Lower leg skin (tissue), 4 donors: ENCODE measurements around the gene EDA. TPM values are rescaled to one million over a fixed set of nuclear protein-coding genes. Genes with fewer than 3 reads are reported as not detected.

Source experiments
- DNase-seq, 2 donors: peaks; one replicate each; pipeline ENCODE4 v3.0.0-alpha.2; 2019; ENCODE audit warnings: low spot score in 2 of 2
- H3K4me3 ChIP-seq: fragments of 200-600 bp; sonication (generic); 2 replicates; pipeline ENCODE4 v1.5.1; 2017; ENCODE audit warnings: mild to moderate bottlenecking, low read depth; ENCODE audit not compliant: poor library complexity, severe bottlenecking
- POLR2A ChIP-seq, 2 donors: fragments of 450-650 bp; IDR thresholded peaks; one replicate each; pipeline ENCODE4 v1.6.1; 2016 to 2017; ENCODE audit warnings: antibody characterized with exemption in 2 of 2, mild to moderate bottlenecking in 1 of 2, moderate library complexity in 1 of 2
- WGBS, 2 donors: methylation state at CpG; one replicate each; pipeline ENCODE4 v1.1.5; 2018; 5-methylcytosine and 5-hydroxymethylcytosine counted together
- intact Hi-C: fragments of 100-400 bp; cut with DNase I; formaldehyde crosslinking; loops from one replicate; pipeline ENCODE4 v1.15.0; 2023; ENCODE audit warnings: low total_unique reads
- total RNA-seq, 4 donors: library from RNA; depleted of rRNA; stranded (reverse); fragments of >200 nt; gene quantifications; one replicate each; pipeline ENCODE4 v1.1.0, GENCODE V29; 2016
- TF ChIP-seq, protein P1 (sequence below), 3 donors: fragments of 450-650 bp; IDR thresholded peaks; one replicate each; pipeline ENCODE4 v1.5.1; 2016; ENCODE audit warnings: antibody characterized with exemption in 3 of 3, mild to moderate bottlenecking in 3 of 3, moderate library complexity in 2 of 3

EDA gene
- total RNA-seq, 4 donors from 2014 or later = 3.0 to 9.9 (median 4.5) TPM

DNA sequence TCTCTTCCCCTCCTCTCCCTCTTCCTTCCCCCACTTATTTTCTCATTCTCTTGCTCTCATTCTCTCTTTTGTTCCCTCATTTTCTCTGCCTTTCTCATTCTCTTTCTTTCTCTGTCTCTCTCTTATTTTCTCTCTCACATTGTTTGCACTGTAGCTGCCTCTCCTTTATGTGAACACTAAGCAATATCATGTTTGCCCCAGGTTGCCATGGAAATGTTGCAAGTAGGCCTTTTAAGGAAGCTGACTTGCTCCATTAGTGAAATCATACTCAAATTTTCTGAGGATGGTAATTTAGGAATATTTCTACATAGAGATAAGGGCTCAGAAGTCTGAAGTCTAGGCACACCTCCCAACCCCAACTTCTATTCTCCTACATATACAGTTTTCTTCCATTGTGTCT lies 130.1 kb downstream of the EDA start:
- DNase-seq = no peak
- intact Hi-C loops = no loop called here
- no peak overlapping the region for H3K4me3 ChIP-seq
- TF ChIP-seq, protein P1, sequence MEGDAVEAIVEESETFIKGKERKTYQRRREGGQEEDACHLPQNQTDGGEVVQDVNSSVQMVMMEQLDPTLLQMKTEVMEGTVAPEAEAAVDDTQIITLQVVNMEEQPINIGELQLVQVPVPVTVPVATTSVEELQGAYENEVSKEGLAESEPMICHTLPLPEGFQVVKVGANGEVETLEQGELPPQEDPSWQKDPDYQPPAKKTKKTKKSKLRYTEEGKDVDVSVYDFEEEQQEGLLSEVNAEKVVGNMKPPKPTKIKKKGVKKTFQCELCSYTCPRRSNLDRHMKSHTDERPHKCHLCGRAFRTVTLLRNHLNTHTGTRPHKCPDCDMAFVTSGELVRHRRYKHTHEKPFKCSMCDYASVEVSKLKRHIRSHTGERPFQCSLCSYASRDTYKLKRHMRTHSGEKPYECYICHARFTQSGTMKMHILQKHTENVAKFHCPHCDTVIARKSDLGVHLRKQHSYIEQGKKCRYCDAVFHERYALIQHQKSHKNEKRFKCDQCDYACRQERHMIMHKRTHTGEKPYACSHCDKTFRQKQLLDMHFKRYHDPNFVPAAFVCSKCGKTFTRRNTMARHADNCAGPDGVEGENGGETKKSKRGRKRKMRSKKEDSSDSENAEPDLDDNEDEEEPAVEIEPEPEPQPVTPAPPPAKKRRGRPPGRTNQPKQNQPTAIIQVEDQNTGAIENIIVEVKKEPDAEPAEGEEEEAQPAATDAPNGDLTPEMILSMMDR (IDR thresholded peaks at IDR 0.05) = no peak
- TF ChIP-seq POLR2A (IDR thresholded peaks at IDR 0.05) = no peak

DNA sequence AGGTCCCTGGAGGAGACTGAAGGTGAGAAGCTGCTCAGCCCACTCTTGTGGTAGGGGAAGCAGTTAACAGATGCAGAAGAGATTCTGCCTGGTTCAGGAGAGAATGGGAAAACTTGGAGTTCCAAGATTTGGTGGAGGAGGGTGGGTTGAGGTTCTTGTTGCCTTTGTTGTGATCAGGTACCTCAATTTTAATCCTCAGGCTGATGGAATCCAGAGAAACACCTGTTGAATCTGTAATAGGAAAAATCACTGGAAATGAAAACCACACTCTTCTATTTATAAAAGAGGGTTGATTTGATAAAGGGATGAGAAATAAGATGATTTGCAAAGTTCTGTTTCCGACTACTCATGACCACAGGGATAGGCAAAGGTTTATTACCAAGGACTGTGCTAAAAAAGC lies 132.1 kb downstream of the EDA start:
- TF ChIP-seq POLR2A (IDR thresholded peaks at IDR 0.05) = no peak
- TF ChIP-seq, protein P1 (IDR thresholded peaks at IDR 0.05) = no peak
- 69 to 95% methylated on average over 1 of the region's 1 CpG for WGBS, 2 donors
- intact Hi-C loops = no loop called here
- H3K4me3 ChIP-seq = no peak overlapping the region
- DNase-seq = no peak

DNA sequence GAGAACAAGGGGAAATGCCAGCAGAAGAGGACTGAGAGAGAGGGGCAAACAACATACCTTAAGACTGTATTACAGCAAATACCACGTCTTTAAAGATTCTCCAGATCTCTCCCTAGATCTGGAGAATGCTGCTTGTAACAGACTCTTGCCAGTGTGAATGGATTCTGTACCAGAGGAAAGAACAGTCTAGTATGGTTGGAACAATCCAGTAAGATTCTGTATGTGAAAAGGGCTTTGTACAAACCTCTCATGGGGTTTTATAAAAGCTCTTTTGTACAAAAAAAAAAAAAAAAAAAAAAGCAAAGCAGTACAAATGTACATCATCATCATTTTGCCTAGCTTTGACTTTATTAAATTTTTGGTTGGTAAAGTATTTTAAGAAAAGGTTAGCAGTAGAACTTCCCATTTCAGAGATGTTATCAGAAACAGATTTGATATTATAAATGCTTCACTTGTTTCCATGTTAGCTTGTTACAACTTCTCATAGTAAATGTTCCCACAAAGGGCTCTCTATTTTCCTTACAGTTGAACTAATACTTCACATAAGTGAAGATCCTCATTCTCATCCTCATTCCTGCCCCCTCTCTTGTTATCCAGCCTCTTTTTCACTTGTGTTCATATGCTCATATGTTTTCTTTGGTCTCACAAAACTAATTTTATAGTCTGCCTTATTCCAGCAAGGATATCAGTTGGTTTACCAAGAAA lies 144.2 kb downstream of the EDA start:
- no peak for TF ChIP-seq POLR2A (IDR thresholded peaks at IDR 0.05)
- TF ChIP-seq, protein P1 (IDR thresholded peaks at IDR 0.05) = no peak
- intact Hi-C loops = no loop called here
- H3K4me3 ChIP-seq = no peak overlapping the region
- 46 to 73% methylated on average over 1 of the region's 1 CpG for WGBS, 2 donors
- DNase-seq = no peak

DNA sequence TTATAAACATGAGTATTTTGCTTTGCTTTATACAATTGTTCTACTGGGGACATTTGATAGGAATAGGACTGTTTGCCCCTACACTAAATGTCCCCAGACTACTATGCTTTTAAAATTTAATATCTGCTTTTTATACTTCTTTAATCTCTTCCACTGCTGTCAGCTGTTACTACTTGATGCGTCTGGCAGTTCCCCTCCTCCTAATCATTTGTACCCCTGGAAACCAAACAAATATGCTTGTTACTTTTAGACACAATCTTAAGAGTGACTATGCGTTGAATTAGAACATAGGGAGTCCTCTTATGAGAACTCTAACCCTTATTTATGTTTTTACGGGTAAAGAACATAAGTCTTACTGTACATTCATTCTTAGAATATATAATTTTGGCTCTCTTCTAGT lies 145.7 kb downstream of the EDA start:
- intact Hi-C loops = no loop called here
- 36 to 56% methylated on average over 3 of the region's 3 CpGs for WGBS, 2 donors

DNA sequence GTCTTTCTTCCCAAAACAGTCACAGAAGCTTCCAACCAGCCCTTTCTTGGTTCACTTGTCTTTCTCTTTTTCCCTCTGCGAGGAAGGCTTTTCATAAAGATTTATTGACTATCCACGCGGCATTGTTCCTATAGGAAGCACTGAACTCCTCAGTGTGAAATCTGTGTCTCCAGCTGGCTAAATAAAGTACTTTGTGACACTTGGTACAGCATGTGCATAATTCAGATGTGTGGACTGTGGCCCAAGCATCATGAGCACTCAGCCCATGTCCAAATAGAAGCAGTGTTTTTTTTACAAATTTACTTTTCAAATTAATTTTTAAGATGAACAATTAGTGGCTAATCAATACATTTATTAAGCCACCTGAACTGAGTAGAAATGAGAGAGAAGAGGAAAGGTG lies 146.4 kb downstream of the EDA start:
- TF ChIP-seq, protein P1 (IDR thresholded peaks at IDR 0.05) = no peak
- no peak for TF ChIP-seq POLR2A (IDR thresholded peaks at IDR 0.05)
- intact Hi-C loops = no loop called here
- 83 to 92% methylated on average over 3 of the region's 3 CpGs for WGBS, 2 donors

More for the DNA sequence above, 145.7 kb downstream of the EDA start:
- TF ChIP-seq, protein P1 (IDR thresholded peaks at IDR 0.05) = no peak
- no peak for DNase-seq
- no peak overlapping the region for H3K4me3 ChIP-seq

More for the DNA sequence above, 146.4 kb downstream of the EDA start:
- DNase-seq = no peak
- H3K4me3 ChIP-seq = no peak overlapping the region
